Stimulated activated naive CD8-positive, alpha-beta T cell treated with anti-CD3 and anti-CD28 coated beads, Interleukin-15, amount 100 ng/mL, for 72 hours (primary cell): ENCODE results near the gene BCL2L14.
"Not testable (repeated sequence)": the region's sequence is repeated elsewhere in the genome, so short reads cannot be mapped to it uniquely, and the experiment has no call there.

Source experiments
- ATAC-seq: fragments of 150-1000 bp; cut with Tn5 transposase; 2 replicates; pipeline ENCODE4 v1.10.0; 2021; ENCODE audit warnings: mild to moderate bottlenecking, moderate library complexity
- DNase-seq, 2 donors: peaks; one replicate each; pipeline ENCODE4 v3.0.0; 2021 to 2022
- H3K27ac Mint-ChIP-seq, 2 donors: one replicate each; pipeline ENCODE4 v1.8.0; 2022; ENCODE audit warnings: mild to moderate bottlenecking in 2 of 2, mixed read lengths in 2 of 2, moderate library complexity in 2 of 2
- H3K27me3 Mint-ChIP-seq: one replicate; pipeline ENCODE4 v1.8.0; 2022; ENCODE audit warnings: mixed read lengths
- H3K4me1 Mint-ChIP-seq: one replicate; pipeline ENCODE4 v1.8.0; 2022; ENCODE audit warnings: mild to moderate bottlenecking, mixed read lengths
- H3K4me3 Mint-ChIP-seq, 2 donors: one replicate each; pipeline ENCODE4 v1.8.0; 2022; ENCODE audit warnings: mild to moderate bottlenecking in 2 of 2, mixed read lengths in 2 of 2, moderate library complexity in 1 of 2
- H3K9me3 Mint-ChIP-seq, 2 donors: one replicate each; pipeline ENCODE4 v1.8.0; 2022; ENCODE audit warnings: mixed read lengths in 2 of 2

Gene BCL2L14

GRCh38 chr12:12116677-12117076, 45.9 kb downstream of the BCL2L14 start:
- Mint-ChIP-seq H3K27me3 (no peaks in the 10 kb centered on the region), H3K27ac (no peak overlapping the region), H3K4me3 (no peak overlapping the region), H3K4me1 (no peaks in the 10 kb centered on the region), H3K9me3 (no peaks in the 10 kb centered on the region)
- DNase-seq: no peak
- ATAC-seq: no peak

- DNase-seq (no peak), ATAC-seq (no peak)
- Mint-ChIP-seq H3K4me3 (no peak overlapping the region), H3K27ac (no peak overlapping the region), H3K27me3 (no peaks in the 10 kb centered on the region), H3K9me3 (no peaks in the 10 kb centered on the region), H3K4me1 (no peaks in the 10 kb centered on the region)
Measured at GRCh38 chr12:12121061-12121460, 50.3 kb downstream of the BCL2L14 start.

GRCh38 chr12:12123036-12123604, 52.4 kb downstream of the BCL2L14 start:
- H3K9me3 Mint-ChIP-seq: no peaks in the 10 kb centered on the region
- H3K27me3 Mint-ChIP-seq: no peaks in the 10 kb centered on the region
- H3K4me1 Mint-ChIP-seq: no peaks in the 10 kb centered on the region
- ATAC-seq: no peak
- no peak overlapping the region for H3K27ac Mint-ChIP-seq
- no peak for DNase-seq
- no peak overlapping the region for H3K4me3 Mint-ChIP-seq

GRCh38 chr12:12126551-12126950, 55.8 kb downstream of the BCL2L14 start:
- H3K27ac Mint-ChIP-seq: no peak overlapping the region
- H3K4me1 Mint-ChIP-seq: no peaks in the 10 kb centered on the region
- no peak overlapping the region for H3K4me3 Mint-ChIP-seq
- ATAC-seq (no peak), DNase-seq (no peak)
- H3K9me3 Mint-ChIP-seq: no peaks in the 10 kb centered on the region
- H3K27me3 Mint-ChIP-seq: no peaks in the 10 kb centered on the region

- no peaks in the 10 kb centered on the region for H3K4me1 Mint-ChIP-seq
- H3K27me3 Mint-ChIP-seq: no peaks in the 10 kb centered on the region
- no peak overlapping the region for H3K27ac Mint-ChIP-seq
- ATAC-seq: no peak
- H3K9me3 Mint-ChIP-seq: no peaks in the 10 kb centered on the region
- DNase-seq: no peak
- H3K4me3 Mint-ChIP-seq: no peak overlapping the region
Measured at GRCh38 chr12:12127304-12127703, 56.6 kb downstream of the BCL2L14 start.

- ATAC-seq (no peak), DNase-seq (no peak)
- no peaks in the 10 kb centered on the region for H3K27me3 Mint-ChIP-seq
- H3K4me3 Mint-ChIP-seq: no peak overlapping the region
- no peak overlapping the region for H3K27ac Mint-ChIP-seq
- H3K4me1 Mint-ChIP-seq: no peaks in the 10 kb centered on the region
- H3K9me3 Mint-ChIP-seq: no peaks in the 10 kb centered on the region
Measured at GRCh38 chr12:12128670-12129069, 57.9 kb downstream of the BCL2L14 start.

- ATAC-seq (no peak), DNase-seq (no peak)
- no peaks in the 10 kb centered on the region for H3K9me3 Mint-ChIP-seq
- H3K27me3 Mint-ChIP-seq: no peaks in the 10 kb centered on the region
- H3K4me3 Mint-ChIP-seq: no peak overlapping the region
- H3K27ac Mint-ChIP-seq: no peak overlapping the region
- no peaks in the 10 kb centered on the region for H3K4me1 Mint-ChIP-seq
Measured at GRCh38 chr12:12133259-12133658, 62.5 kb downstream of the BCL2L14 start.

- DNase-seq: no peak
- no peak for ATAC-seq
- H3K4me3 Mint-ChIP-seq: no peak overlapping the region
- no peak overlapping the region for H3K27ac Mint-ChIP-seq
- no peaks in the 10 kb centered on the region for H3K4me1 Mint-ChIP-seq
- H3K9me3 Mint-ChIP-seq: no peaks in the 10 kb centered on the region
- H3K27me3 Mint-ChIP-seq: no peaks in the 10 kb centered on the region
Measured at GRCh38 chr12:12133785-12134184, 63.0 kb downstream of the BCL2L14 start.

GRCh38 chr12:12138203-12139154, 67.7 kb downstream of the BCL2L14 start:
- DNase-seq: no peak
- no peak for ATAC-seq
- Mint-ChIP-seq H3K9me3 (no peaks in the 10 kb centered on the region), H3K27ac (no peak overlapping the region), H3K4me1 (no peaks in the 10 kb centered on the region), H3K4me3 (no peak overlapping the region), H3K27me3 (no peaks in the 10 kb centered on the region)

GRCh38 chr12:12141000-12141399, 70.3 kb downstream of the BCL2L14 start:
- H3K9me3 Mint-ChIP-seq: no peaks in the 10 kb centered on the region
- ATAC-seq: no peak
- peak overlapping the region in 1 of 2 donors; percentile 4 for H3K27ac Mint-ChIP-seq
- H3K27me3 Mint-ChIP-seq: no peaks in the 10 kb centered on the region
- no peak for DNase-seq
- H3K4me3 Mint-ChIP-seq: no peak overlapping the region
- no peaks in the 10 kb centered on the region for H3K4me1 Mint-ChIP-seq

- not testable (repeated sequence) for H3K9me3 Mint-ChIP-seq, ATAC-seq, H3K27me3 Mint-ChIP-seq, H3K4me1 Mint-ChIP-seq, DNase-seq, H3K4me3 Mint-ChIP-seq, H3K27ac Mint-ChIP-seq
Measured at GRCh38 chr12:12144531-12144930, 73.8 kb downstream of the BCL2L14 start.

GRCh38 chr12:12147111-12147510, 76.4 kb downstream of the BCL2L14 start:
- Mint-ChIP-seq H3K27me3 (no peaks in the 10 kb centered on the region), H3K27ac (no peak overlapping the region), H3K9me3 (no peaks in the 10 kb centered on the region), H3K4me3 (no peak overlapping the region), H3K4me1 (no peaks in the 10 kb centered on the region)
- ATAC-seq: no peak
- DNase-seq: no peak
